ENCODE data around the gene GSTP1.

GRCh38 chr11:67608486-67608885 lies 24.9 kb downstream of the GSTP1 start:
- TF ChIP-seq, protein P1, sequence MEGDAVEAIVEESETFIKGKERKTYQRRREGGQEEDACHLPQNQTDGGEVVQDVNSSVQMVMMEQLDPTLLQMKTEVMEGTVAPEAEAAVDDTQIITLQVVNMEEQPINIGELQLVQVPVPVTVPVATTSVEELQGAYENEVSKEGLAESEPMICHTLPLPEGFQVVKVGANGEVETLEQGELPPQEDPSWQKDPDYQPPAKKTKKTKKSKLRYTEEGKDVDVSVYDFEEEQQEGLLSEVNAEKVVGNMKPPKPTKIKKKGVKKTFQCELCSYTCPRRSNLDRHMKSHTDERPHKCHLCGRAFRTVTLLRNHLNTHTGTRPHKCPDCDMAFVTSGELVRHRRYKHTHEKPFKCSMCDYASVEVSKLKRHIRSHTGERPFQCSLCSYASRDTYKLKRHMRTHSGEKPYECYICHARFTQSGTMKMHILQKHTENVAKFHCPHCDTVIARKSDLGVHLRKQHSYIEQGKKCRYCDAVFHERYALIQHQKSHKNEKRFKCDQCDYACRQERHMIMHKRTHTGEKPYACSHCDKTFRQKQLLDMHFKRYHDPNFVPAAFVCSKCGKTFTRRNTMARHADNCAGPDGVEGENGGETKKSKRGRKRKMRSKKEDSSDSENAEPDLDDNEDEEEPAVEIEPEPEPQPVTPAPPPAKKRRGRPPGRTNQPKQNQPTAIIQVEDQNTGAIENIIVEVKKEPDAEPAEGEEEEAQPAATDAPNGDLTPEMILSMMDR (IDR thresholded peaks at IDR 0.05; ENCODE audit: low read depth, low read length, poor library complexity, severe bottlenecking), result no peak
- no peak for TF ChIP-seq EZH2phosphoT487 (IDR thresholded peaks at IDR 0.05; ENCODE audit: borderline replicate concordance, low read length)
